CD4-positive, CD25-positive, alpha-beta regulatory T cell (primary cell): ENCODE results near the gene SHFL. TPM values are rescaled to one million over a fixed set of nuclear protein-coding genes. Genes with fewer than 3 reads are reported as not detected.

Experiments
- ATAC-seq, 2 donors: fragments of 150-1000 bp; cut with Tn5 transposase; one replicate each; pipeline ENCODE4 v1.10.0; 2021; ENCODE audit warnings: low read depth in 2 of 2, moderate number of reproducible peaks in 2 of 2, moderate library complexity in 1 of 2
- DNase-seq, 3 donors: peaks; one replicate each; pipeline versions ENCODE4 v3.0.0 to v3.0.0-alpha.2; 2012 to 2022; ENCODE audit warnings: mixed read lengths in 1 of 3
- H3K27ac ChIP-seq: one replicate; pipeline ENCODE4 v1.7.0; 2013; ENCODE audit warnings: mild to moderate bottlenecking, low read length; ENCODE audit not compliant: insufficient read depth, poor library complexity, severe bottlenecking
- H3K27me3 ChIP-seq: one replicate; pipeline ENCODE4 v1.7.0; 2013; ENCODE audit warnings: low read length; ENCODE audit not compliant: control insufficient read depth, insufficient read depth
- H3K36me3 ChIP-seq: one replicate; pipeline ENCODE4 v1.7.0; 2013; ENCODE audit warnings: mild to moderate bottlenecking, low read length, moderate library complexity; ENCODE audit not compliant: control insufficient read depth, insufficient read depth
- H3K4me1 ChIP-seq: 2 replicates; pipeline ENCODE4 v1.7.0; 2013; ENCODE audit warnings: mild to moderate bottlenecking, low read length; ENCODE audit not compliant: insufficient read depth, control insufficient read depth, poor library complexity, severe bottlenecking
- H3K4me3 ChIP-seq: one replicate; pipeline ENCODE4 v1.7.0; 2013; ENCODE audit warnings: low read depth, mild to moderate bottlenecking, low read length, moderate library complexity
- H3K9me3 ChIP-seq, 2 experiments: 1 replicate in 1 of 2; 2 replicates in 1 of 2; pipeline ENCODE4 v1.7.0; 2013; ENCODE audit warnings: low read length in 2 of 2, mild to moderate bottlenecking in 1 of 2, moderate library complexity in 1 of 2; ENCODE audit not compliant: control insufficient read depth in 2 of 2
- H3K27ac Mint-ChIP-seq, 3 donors: one replicate each; pipeline ENCODE4 v1.8.0; 2020 to 2022; ENCODE audit warnings: mild to moderate bottlenecking in 3 of 3, mixed read lengths in 3 of 3, moderate library complexity in 2 of 3
- H3K27me3 Mint-ChIP-seq: one replicate; pipeline ENCODE4 v1.8.0; 2022; ENCODE audit warnings: mild to moderate bottlenecking, mixed read lengths
- H3K36me3 Mint-ChIP-seq: one replicate; pipeline ENCODE4 v1.8.0; 2020; ENCODE audit warnings: mixed read lengths
- H3K4me1 Mint-ChIP-seq, 4 donors: one replicate each; pipeline ENCODE4 v1.8.0; 2020 to 2022; ENCODE audit warnings: mixed read lengths in 4 of 4, mild to moderate bottlenecking in 1 of 4
- H3K4me3 Mint-ChIP-seq, 4 donors: one replicate each; pipeline ENCODE4 v1.8.0; 2020 to 2022; ENCODE audit warnings: mild to moderate bottlenecking in 4 of 4, mixed read lengths in 4 of 4, moderate library complexity in 3 of 4
- H3K9me3 Mint-ChIP-seq, 7 donors: one replicate each; pipeline ENCODE4 v1.8.0; 2020 to 2022; ENCODE audit warnings: mixed read lengths in 7 of 7, mild to moderate bottlenecking in 3 of 7, moderate library complexity in 2 of 7
- polyA plus RNA-seq, 4 donors: library from polyadenylated mRNA; unstranded; fragments of 300-500 nt; fragmentation: Illumina TruSeq; gene quantifications; one replicate each; pipeline ENCODE4 v1.2.3, GENCODE V29; 2021
- total RNA-seq: library from RNA; stranded (reverse); gene quantifications from one replicate; pipeline ENCODE4 v1.2.3, GENCODE V29; 2022

SHFL gene
- total and polyA plus RNA-seq, 5 donors from 2014 or later: 28.0 to 93.2 (median 29.1) TPM

- peak; percentile 77 to 78 for ATAC-seq
- Mint-ChIP-seq H3K4me3 (peak within 1 kb of the TSS; percentile 77 to 90 (median 88)), H3K27me3 (peaks cover 9% of the 10 kb centered on the region), H3K9me3 (peaks cover 0 to 2% (median 0%) of the 10 kb centered on the region in 7 donors), H3K4me1 (peaks cover 7 to 67% (median 29%) of the 10 kb centered on the region in 4 donors), H3K36me3 (peaks cover 16% of the 10 kb centered on the region), H3K27ac (peak within 1 kb of the TSS; percentile 94 to 98 (median 95))
- Histone ChIP-seq H3K4me3 (peak within 1 kb of the TSS; percentile 69), H3K27me3 (no peaks in the 10 kb centered on the region), H3K36me3 (peaks cover 28% of the 10 kb centered on the region), H3K4me1 (peaks cover 63% of the 10 kb centered on the region), H3K9me3 (no peaks in the 10 kb centered on the region), H3K27ac (peak within 1 kb of the TSS; percentile 94)
- DNase-seq: peak; percentile 96 to 99 (median 98)
Measured at GRCh38 chr19:10106100-10106936, 20.2 kb downstream of the SHFL start, which contains the start of gene PPAN. Gene PPAN, plus strand, starts transcription at chr19:10106362. Its CDS starts 33 bp downstream, at chr19:10106395.

- Mint-ChIP-seq H3K9me3 (no peaks in the 10 kb centered on the region), H3K4me1 (peaks cover 7 to 68% (median 31%) of the 10 kb centered on the region in 4 donors), H3K36me3 (peaks cover 16% of the 10 kb centered on the region), H3K27me3 (peaks cover 9% of the 10 kb centered on the region), H3K4me3 (peak overlapping the region; percentile 77 to 90 (median 86)), H3K27ac (peak overlapping the region; percentile 77 to 95 (median 94))
- no peaks in the 10 kb centered on the region for H3K27me3 ChIP-seq
- DNase-seq (no peak), ATAC-seq (no peak)
- no peaks in the 10 kb centered on the region for H3K9me3 ChIP-seq
- H3K27ac ChIP-seq: peak overlapping the region; percentile 94
- H3K4me1 ChIP-seq: peaks cover 70% of the 10 kb centered on the region
- H3K4me3 ChIP-seq: peak overlapping the region; percentile 69
- H3K36me3 ChIP-seq: peaks cover 29% of the 10 kb centered on the region
Measured at GRCh38 chr19:10107254-10107653, 21.1 kb downstream of the SHFL start.

- H3K9me3 ChIP-seq: no peaks in the 10 kb centered on the region
- ATAC-seq (no peak), DNase-seq (no peak)
- H3K36me3 Mint-ChIP-seq: peaks cover 16% of the 10 kb centered on the region
- peak overlapping the region; percentile 94 for H3K27ac ChIP-seq
- peak overlapping the region; percentile 77 to 95 (median 94) for H3K27ac Mint-ChIP-seq
- H3K36me3 ChIP-seq: peaks cover 29% of the 10 kb centered on the region
- H3K4me3 ChIP-seq: no peak overlapping the region
- H3K4me1 ChIP-seq: peaks cover 70% of the 10 kb centered on the region
- H3K27me3 Mint-ChIP-seq: peaks cover 9% of the 10 kb centered on the region
- no peaks in the 10 kb centered on the region for H3K27me3 ChIP-seq
- H3K9me3 Mint-ChIP-seq: no peaks in the 10 kb centered on the region
- peaks cover 7 to 68% (median 33%) of the 10 kb centered on the region in 4 donors for H3K4me1 Mint-ChIP-seq
- H3K4me3 Mint-ChIP-seq: peak overlapping the region; percentile 77 to 90 (median 86)
Measured at GRCh38 chr19:10107817-10108367, 21.8 kb downstream of the SHFL start.

- H3K9me3 Mint-ChIP-seq: no peaks in the 10 kb centered on the region
- H3K27ac ChIP-seq: no peak overlapping the region
- no peak overlapping the region for H3K4me3 ChIP-seq
- no peaks in the 10 kb centered on the region for H3K27me3 ChIP-seq
- H3K9me3 ChIP-seq: no peaks in the 10 kb centered on the region
- peaks cover 7 to 63% (median 31%) of the 10 kb centered on the region in 4 donors for H3K4me1 Mint-ChIP-seq
- H3K4me3 Mint-ChIP-seq: peak overlapping the region in 2 of 4 donors; percentile 22 to 58
- H3K4me1 ChIP-seq: peaks cover 64% of the 10 kb centered on the region
- peaks cover 29% of the 10 kb centered on the region for H3K36me3 ChIP-seq
- peaks cover 8% of the 10 kb centered on the region for H3K27me3 Mint-ChIP-seq
- H3K36me3 Mint-ChIP-seq: peaks cover 16% of the 10 kb centered on the region
- peak overlapping the region in 1 of 3 donors; percentile 38 for H3K27ac Mint-ChIP-seq
- DNase-seq (no peak), ATAC-seq (no peak)
Measured at GRCh38 chr19:10109528-10109927, 23.4 kb downstream of the SHFL start.

GRCh38 chr19:10110076-10110971 lies 24.2 kb downstream of the SHFL start:
- H3K9me3 Mint-ChIP-seq: no peaks in the 10 kb centered on the region
- Histone ChIP-seq H3K27me3 (no peaks in the 10 kb centered on the region), H3K4me1 (peaks cover 56% of the 10 kb centered on the region), H3K27ac (no peak overlapping the region), H3K36me3 (peaks cover 32% of the 10 kb centered on the region), H3K9me3 (no peaks in the 10 kb centered on the region), H3K4me3 (no peak overlapping the region)
- H3K4me1 Mint-ChIP-seq: peaks cover 7 to 56% (median 24%) of the 10 kb centered on the region in 4 donors
- H3K27ac Mint-ChIP-seq: no peak overlapping the region
- peak overlapping the region in 3 of 4 donors; percentile 35 to 68 (median 61) for H3K4me3 Mint-ChIP-seq
- peaks cover 4% of the 10 kb centered on the region for H3K27me3 Mint-ChIP-seq
- DNase-seq (no peak), ATAC-seq (no peak)
- peaks cover 16% of the 10 kb centered on the region for H3K36me3 Mint-ChIP-seq

- H3K36me3 Mint-ChIP-seq: peaks cover 16% of the 10 kb centered on the region
Measured at GRCh38 chr19:10110972-10111317, 24.8 kb downstream of the SHFL start.

GRCh38 chr19:10111405-10111811 lies 25.3 kb downstream of the SHFL start, which contains the start of gene P2RY11:
Gene P2RY11, plus strand, starts transcription at chr19:10111693. Its CDS starts 29 bp downstream, at chr19:10111722.
- peaks cover 20% of the 10 kb centered on the region for H3K36me3 Mint-ChIP-seq
- H3K4me3 ChIP-seq: no peak within 1 kb of the TSS

More at GRCh38 chr19:10110972-10111317, 24.8 kb downstream of the SHFL start:
- Mint-ChIP-seq H3K27me3 (peaks cover under 1% of the 10 kb centered on the region), H3K4me3 (peak overlapping the region in 3 of 4 donors; percentile 35 to 68 (median 61)), H3K9me3 (no peaks in the 10 kb centered on the region), H3K4me1 (peaks cover 7 to 50% (median 20%) of the 10 kb centered on the region in 4 donors), H3K27ac (no peak overlapping the region)
- no peak overlapping the region for H3K27ac ChIP-seq
- ATAC-seq (no peak), DNase-seq (no peak)
- H3K9me3 ChIP-seq: no peaks in the 10 kb centered on the region
- peaks cover 38% of the 10 kb centered on the region for H3K36me3 ChIP-seq
- H3K4me1 ChIP-seq: peaks cover 49% of the 10 kb centered on the region
- no peaks in the 10 kb centered on the region for H3K27me3 ChIP-seq
- no peak overlapping the region for H3K4me3 ChIP-seq

More at GRCh38 chr19:10111405-10111811, 25.3 kb downstream of the SHFL start, which contains the start of gene P2RY11:
- no peaks in the 10 kb centered on the region for H3K27me3 ChIP-seq
- DNase-seq (peak in 1 of 3 donors; percentile 57), ATAC-seq (no peak)
- no peaks in the 10 kb centered on the region for H3K27me3 Mint-ChIP-seq
- H3K9me3 ChIP-seq: no peaks in the 10 kb centered on the region
- peaks cover 47% of the 10 kb centered on the region for H3K4me1 ChIP-seq
- H3K4me1 Mint-ChIP-seq: peaks cover 7 to 52% (median 19%) of the 10 kb centered on the region in 4 donors
- peaks cover 42% of the 10 kb centered on the region for H3K36me3 ChIP-seq
- peak within 1 kb of the TSS; percentile 68 to 89 (median 74) for H3K4me3 Mint-ChIP-seq
- no peaks in the 10 kb centered on the region for H3K9me3 Mint-ChIP-seq
- peak within 1 kb of the TSS; percentile 82 to 94 (median 86) for H3K27ac Mint-ChIP-seq
- peak within 1 kb of the TSS; percentile 58 for H3K27ac ChIP-seq
